ENCODE measurements around the gene HPN. TPM values are rescaled to one million over a fixed set of nuclear protein-coding genes. Genes with fewer than 3 reads are reported as not detected.

HPN gene
- total RNA-seq, 2 experiments from 2014 or later, result not detected

GRCh38 chr19:35081201-35081600 is 39.7 kb downstream of the HPN start:
- H3K27me3 ChIP-seq (ENCODE audit: control insufficient read depth in 1 of 2, insufficient read depth in 2 of 2, low read length in 2 of 2), result no peaks in the 10 kb centered on the region
- no peaks in the 10 kb centered on the region for H3K36me3 ChIP-seq (ENCODE audit: insufficient read depth, low read length)
- Mint-ChIP-seq H3K9me3 (no peaks in the 10 kb centered on the region), H3K27ac (no peak overlapping the region), H3K4me3 (no peak overlapping the region), H3K36me3 (ENCODE audit: low read depth) (no peaks in the 10 kb centered on the region), H3K4me1 (ENCODE audit: low read depth) (no peaks in the 10 kb centered on the region), H3K27me3 (peaks cover 5% of the 10 kb centered on the region)
- no peak for ATAC-seq (ENCODE audit: poor library complexity)
- no peak overlapping the region for H3K4me3 ChIP-seq (ENCODE audit: low read length)
- POLR2A ChIA-PET, result no interaction called here
- no peak for TF ChIP-seq CTCF (IDR thresholded peaks at IDR 0.05)
- CTCF ChIA-PET, result no interaction called here
- DNase-seq, result no peak
- intact Hi-C loops (cut with DNase I, micrococcal nuclease), result no loop called here
- H3K4me1 ChIP-seq (ENCODE audit: insufficient read depth, low read length), result peaks cover 5% of the 10 kb centered on the region
- H3K27ac ChIP-seq (ENCODE audit: low read depth in 1 of 2, low read length in 2 of 2), result no peak overlapping the region
- no peaks in the 10 kb centered on the region for H3K9me3 ChIP-seq (ENCODE audit: control insufficient read depth in 1 of 2, insufficient read depth in 1 of 2, low read length in 2 of 2)

- intact Hi-C loops (cut with DNase I, micrococcal nuclease), result no loop called here
These were observed 42.4 kb downstream of the HPN start for GRCh38 chr19:35083691-35084508.

GRCh38 chr19:35084509-35084762 is 42.9 kb downstream of the HPN start:
- TF ChIP-seq CTCF (IDR thresholded peaks at IDR 0.05), result no peak
- Histone ChIP-seq H3K4me1 (ENCODE audit: insufficient read depth, low read length) (peaks cover 8% of the 10 kb centered on the region), H3K4me3 (ENCODE audit: low read length) (no peak overlapping the region), H3K36me3 (ENCODE audit: insufficient read depth, low read length) (no peaks in the 10 kb centered on the region), H3K27ac (ENCODE audit: low read depth in 1 of 2, low read length in 2 of 2) (no peak overlapping the region), H3K27me3 (ENCODE audit: control insufficient read depth in 1 of 2, insufficient read depth in 2 of 2, low read length in 2 of 2) (no peaks in the 10 kb centered on the region), H3K9me3 (ENCODE audit: control insufficient read depth in 1 of 2, insufficient read depth in 1 of 2, low read length in 2 of 2) (no peaks in the 10 kb centered on the region)
- ATAC-seq (ENCODE audit: poor library complexity), result no peak
- intact Hi-C loops (cut with DNase I, micrococcal nuclease), result no loop called here
- Mint-ChIP-seq H3K36me3 (ENCODE audit: low read depth) (no peaks in the 10 kb centered on the region), H3K27me3 (peaks cover 3% of the 10 kb centered on the region), H3K4me3 (no peak overlapping the region), H3K27ac (no peak overlapping the region), H3K9me3 (no peaks in the 10 kb centered on the region), H3K4me1 (ENCODE audit: low read depth) (no peaks in the 10 kb centered on the region)
- CTCF ChIA-PET, result no interaction called here
- POLR2A ChIA-PET, result no interaction called here
- no peak for DNase-seq

More at GRCh38 chr19:35083691-35084508, 42.4 kb downstream of the HPN start:
- no peak overlapping the region for H3K4me3 ChIP-seq (ENCODE audit: low read length)
- ChIA-PET CTCF (no interaction called here), POLR2A (no interaction called here)
- H3K9me3 Mint-ChIP-seq, result no peaks in the 10 kb centered on the region
- H3K27ac Mint-ChIP-seq, result no peak overlapping the region
- no peaks in the 10 kb centered on the region for H3K36me3 Mint-ChIP-seq (ENCODE audit: low read depth)
- no peaks in the 10 kb centered on the region for H3K27me3 Mint-ChIP-seq
- no peak overlapping the region for H3K4me3 Mint-ChIP-seq
- no peaks in the 10 kb centered on the region for H3K27me3 ChIP-seq (ENCODE audit: control insufficient read depth in 1 of 2, insufficient read depth in 2 of 2, low read length in 2 of 2)
- no peak overlapping the region for H3K27ac ChIP-seq (ENCODE audit: low read depth in 1 of 2, low read length in 2 of 2)
- H3K36me3 ChIP-seq (ENCODE audit: insufficient read depth, low read length), result no peaks in the 10 kb centered on the region
- no peaks in the 10 kb centered on the region for H3K4me1 Mint-ChIP-seq (ENCODE audit: low read depth)
- no peak for ATAC-seq (ENCODE audit: poor library complexity)
- H3K4me1 ChIP-seq (ENCODE audit: insufficient read depth, low read length), result peaks cover 8% of the 10 kb centered on the region
- TF ChIP-seq CTCF (IDR thresholded peaks at IDR 0.05), result no peak
- DNase-seq, result no peak
- no peaks in the 10 kb centered on the region for H3K9me3 ChIP-seq (ENCODE audit: control insufficient read depth in 1 of 2, insufficient read depth in 1 of 2, low read length in 2 of 2)
